IMR-90 (cell line): Measurements from ENCODE around the gene UNC5B. TPM values are rescaled to one million over a fixed set of nuclear protein-coding genes. Genes with fewer than 3 reads are reported as not detected.

Experiments
- ATAC-seq: fragments of 200-7000 bp; cut with Tn5 transposase; 2 replicates; pipeline ENCODE4 v1.9.1; 2020; ENCODE audit warnings: low read depth, mild to moderate bottlenecking, moderate library complexity
- BruUV-seq: library from RNA; stranded (reverse); fragments of 400-500 nt; replicated peaks from 2 replicates; lab custom pipeline; 2021; lab: Mats Ljungman, UMichigan
- CTCF ChIA-PET: fragments of 300-600 bp; formaldehyde crosslinking; extraction: SDS; loops from one replicate; lab custom pipeline; 2021; ENCODE audit warnings: antibody characterized with exemption; lab: Yijun Ruan, JAX
- POLR2A ChIA-PET: fragments of 300-600 bp; sonication (Branson Sonifier 250); formaldehyde crosslinking; loops from one replicate; lab custom pipeline; 2022; ENCODE audit warnings: antibody characterized with exemption; ENCODE audit not compliant: unreplicated experiment; lab: Charles Lee
- DNase-seq: peaks from one replicate; pipeline ENCODE4 v3.0.0; 2013
- H2AFZ ChIP-seq: replicated peaks from 2 replicates; pipeline ENCODE3; 2013; ENCODE audit warnings: low read length, mild to moderate bottlenecking; ENCODE audit not compliant: poor library complexity
- H2AK5ac ChIP-seq: 2 replicates; pipeline ENCODE4 v1.6.1; 2013; ENCODE audit warnings: low read depth, low read length, inconsistent platforms
- H2AK9ac ChIP-seq: replicated peaks from 2 replicates; pipeline ENCODE3; 2013; ENCODE audit warnings: mild to moderate bottlenecking, low read depth, low read length, moderate library complexity; ENCODE audit not compliant: poor library complexity
- H2BK120ac ChIP-seq: 2 replicates; pipeline ENCODE4 v1.6.1; 2013; ENCODE audit warnings: low read depth, low read length, inconsistent platforms
- H2BK15ac ChIP-seq: 3 replicates; pipeline ENCODE4 v1.6.1; 2013; ENCODE audit warnings: low read depth, low read length, inconsistent platforms
- H2BK20ac ChIP-seq: 2 replicates; pipeline ENCODE4 v1.6.1; 2013; ENCODE audit warnings: low read depth, mild to moderate bottlenecking, inconsistent platforms, low read length, moderate library complexity
- H2BK5ac ChIP-seq: 2 replicates; pipeline ENCODE4 v1.6.1; 2013; ENCODE audit warnings: mild to moderate bottlenecking, low read depth, low read length, inconsistent platforms; ENCODE audit not compliant: poor library complexity, severe bottlenecking
- H3K14ac ChIP-seq: replicated peaks from 2 replicates; pipeline ENCODE4 v1.6.1; 2013; ENCODE audit warnings: low read depth, low read length, inconsistent platforms
- H3K18ac ChIP-seq: 2 replicates; pipeline ENCODE4 v1.6.1; 2013; ENCODE audit warnings: low read depth, low read length, control low read depth
- H3K23ac ChIP-seq: 2 replicates; pipeline ENCODE4 v1.6.1; 2013; ENCODE audit warnings: low read depth, low read length, inconsistent platforms
- H3K27ac ChIP-seq: 2 replicates; pipeline ENCODE4 v1.5.1; 2013; ENCODE audit warnings: mild to moderate bottlenecking, control low read depth, low read length; ENCODE audit not compliant: insufficient read depth
- H3K27me3 ChIP-seq: 2 replicates; pipeline ENCODE4 v1.6.1; 2013; ENCODE audit warnings: low read length; ENCODE audit not compliant: control insufficient read depth, insufficient read depth
- H3K36me3 ChIP-seq: 2 replicates; pipeline ENCODE4 v1.6.1; 2013; ENCODE audit warnings: low read length, mixed read lengths; ENCODE audit not compliant: control insufficient read depth, insufficient read depth
- H3K4ac ChIP-seq: 2 replicates; pipeline ENCODE4 v1.6.1; 2013; ENCODE audit warnings: low read depth, low read length, inconsistent platforms
- H3K4me1 ChIP-seq: 2 replicates; pipeline ENCODE4 v1.6.1; 2013; ENCODE audit warnings: low read length, mixed read lengths; ENCODE audit not compliant: control insufficient read depth, insufficient read depth
- H3K4me2 ChIP-seq: 2 replicates; pipeline ENCODE4 v1.6.1; 2013; ENCODE audit warnings: low read depth, mild to moderate bottlenecking, control low read depth, low read length, moderate library complexity
- H3K4me3 ChIP-seq: 2 replicates; pipeline ENCODE4 v1.5.1; 2013; ENCODE audit warnings: low read depth, mild to moderate bottlenecking, control low read depth, low read length, moderate library complexity; ENCODE audit not compliant: insufficient read depth
- H3K56ac ChIP-seq: 2 replicates; pipeline ENCODE4 v1.6.1; 2013; ENCODE audit warnings: low read length, inconsistent platforms; ENCODE audit not compliant: insufficient read depth; ENCODE audit errors: extremely low read depth
- H3K79me1 ChIP-seq, 2 experiments: 2 replicates each; pipeline ENCODE4 v1.6.1; 2013; ENCODE audit warnings: low read length in 2 of 2, inconsistent platforms in 1 of 2, low read depth in 1 of 2
- H3K9ac ChIP-seq: 2 replicates; pipeline ENCODE4 v1.6.1; 2013; ENCODE audit warnings: low read depth, low read length, control low read depth
- H3K9me1 ChIP-seq: 2 replicates; pipeline ENCODE4 v1.6.1; 2013; ENCODE audit warnings: low read length, inconsistent platforms; ENCODE audit not compliant: insufficient read depth
- H3K9me3 ChIP-seq: 2 replicates; pipeline ENCODE4 v1.6.1; 2013; ENCODE audit warnings: low read length; ENCODE audit not compliant: control insufficient read depth, insufficient read depth
- H4K20me1 ChIP-seq: 2 replicates; pipeline ENCODE4 v1.6.1; 2013; ENCODE audit warnings: low read length, inconsistent platforms; ENCODE audit not compliant: insufficient read depth
- H4K5ac ChIP-seq: 2 replicates; pipeline ENCODE4 v1.6.1; 2013; ENCODE audit warnings: mild to moderate bottlenecking, low read depth, low read length, control low read depth
- H4K8ac ChIP-seq, 2 experiments: 2 replicates each; pipeline ENCODE4 v1.6.1; 2013; ENCODE audit warnings: low read depth in 2 of 2, low read length in 2 of 2, control low read depth in 1 of 2, inconsistent platforms in 1 of 2
- H4K91ac ChIP-seq: 2 replicates; pipeline ENCODE4 v1.6.1; 2013; ENCODE audit warnings: low read depth, low read length, inconsistent platforms; ENCODE audit not compliant: insufficient read depth
- BHLHE40 ChIP-seq: fragments of 150-350 bp; IDR thresholded peaks from 2 replicates; pipeline ENCODE4 v1.6.1; 2016; ENCODE audit warnings: mild to moderate bottlenecking, low read depth, low read length
- CEBPB ChIP-seq: IDR thresholded peaks from 2 replicates; pipeline ENCODE4 v1.6.1; 2012; ENCODE audit warnings: low read depth, low read length, improper control_type of control experiment
- CHD1 ChIP-seq: IDR thresholded peaks from 2 replicates; pipeline ENCODE4 v1.6.1; 2012; ENCODE audit warnings: low read depth, low read length, improper control_type of control experiment
- FOS ChIP-seq: fragments of 150-350 bp; IDR thresholded peaks from 2 replicates; pipeline ENCODE4 v1.6.1; 2016; ENCODE audit warnings: low read depth, low read length
- MAFK ChIP-seq: IDR thresholded peaks from 2 replicates; pipeline ENCODE4 v1.6.1; 2012; ENCODE audit warnings: low read depth, low read length, improper control_type of control experiment
- MXI1 ChIP-seq: IDR thresholded peaks from 2 replicates; pipeline ENCODE4 v1.6.1; 2012; ENCODE audit warnings: low read depth, mild to moderate bottlenecking, low read length, moderate library complexity, borderline replicate concordance
- NFE2L2 ChIP-seq: fragments of 150-350 bp; IDR thresholded peaks from 2 replicates; pipeline ENCODE4 v1.6.1; 2016; ENCODE audit warnings: low read depth, mild to moderate bottlenecking, low read length
- POLR2A ChIP-seq: IDR thresholded peaks from 2 replicates; pipeline ENCODE4 v1.6.1; 2012; ENCODE audit warnings: mild to moderate bottlenecking, low read depth, low read length
- RCOR1 ChIP-seq: IDR thresholded peaks from 2 replicates; pipeline ENCODE4 v1.6.1; 2012; ENCODE audit warnings: mild to moderate bottlenecking, low read length, improper control_type of control experiment; ENCODE audit not compliant: insufficient replicate concordance
- RFX5 ChIP-seq: IDR thresholded peaks from 2 replicates; pipeline ENCODE4 v1.8.0; 2012; ENCODE audit warnings: low read depth, mild to moderate bottlenecking, low read length, moderate library complexity
- SMC3 ChIP-seq: fragments of 150-350 bp; IDR thresholded peaks from 2 replicates; pipeline ENCODE4 v1.6.1; 2016; ENCODE audit warnings: low read depth, mild to moderate bottlenecking, antibody characterized with exemption, low read length, moderate library complexity
- WGBS, 2 experiments: methylation state at CpG; one replicate each; pipeline versions ENCODE4 v1.1.5 to v1.1.7; 2013; ENCODE audit warnings: missing lambda C conversion rate in 2 of 2; ENCODE audit not compliant: insufficient read length in 1 of 2; ENCODE audit errors: extremely low coverage in 2 of 2; 5-methylcytosine and 5-hydroxymethylcytosine counted together
- dilution Hi-C: fragments of 300-500 bp; cut with HindIII; formaldehyde crosslinking; loops from one replicate; pipeline ENCODE4 v1.14.3; 2018; ENCODE audit warnings: low sequenced_read_pairs; ENCODE audit not compliant: unreplicated experiment
- in situ Hi-C: fragments of 300-500 bp; cut with MboI; formaldehyde crosslinking; loops from 3 replicates; pipeline ENCODE4 v1.14.3; 2019; ENCODE audit warnings: low sequenced_read_pairs, inconsistent platforms, mixed read lengths
- intact Hi-C: fragments of 100-400 bp; cut with micrococcal nuclease; formaldehyde crosslinking; loops from 2 replicates; pipeline ENCODE4 v1.10.0; 2022
- polyA plus RNA-seq, 3 experiments: library from polyadenylated mRNA; depleted of rRNA; stranded (reverse); fragments of >200 nt; gene quantifications; 2 replicates each; pipeline ENCODE4 v1.2.3, GENCODE V29; 2012; ENCODE audit warnings: low replicate concordance in 1 of 3
- total RNA-seq: library from RNA; depleted of rRNA; stranded (reverse); fragments of >200 nt; gene quantifications from 2 replicates; pipeline ENCODE4 v1.2.3, GENCODE V29; 2012
- TF ChIP-seq, protein P1 (sequence below): conservative IDR thresholded peaks from 2 replicates; pipeline ENCODE4 v1.5.1; 2012; ENCODE audit warnings: mild to moderate bottlenecking, low read depth, low read length, improper control_type of control experiment
- TF ChIP-seq, protein P2 (sequence below): fragments of 150-350 bp; IDR thresholded peaks from 2 replicates; pipeline ENCODE4 v1.6.1; 2017; ENCODE audit warnings: mild to moderate bottlenecking, antibody characterized with exemption, low read length, low read depth

UNC5B gene
- total and polyA plus RNA-seq, 2 of the 4 experiments (the other 2 are of a cell fraction), result 1.6 to 4.2 TPM

DNA sequence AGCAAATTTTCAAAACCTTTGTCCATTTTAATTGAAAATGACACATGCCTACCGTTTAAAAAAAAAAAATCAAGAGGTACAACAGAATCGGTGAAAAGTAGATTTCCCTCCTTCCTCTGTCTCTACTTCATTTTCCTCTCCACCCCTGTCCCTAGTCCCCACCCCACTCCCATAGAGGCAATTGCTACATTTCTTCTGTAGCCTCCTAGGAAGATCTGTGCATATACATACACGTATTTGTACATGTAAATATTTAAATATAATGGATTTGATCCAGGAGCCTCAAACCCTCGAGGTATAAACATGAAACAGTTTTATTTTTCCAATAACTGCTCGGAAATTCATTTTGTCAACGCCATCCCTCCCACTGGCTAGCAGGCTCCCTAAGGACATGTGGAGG lies 92.5 kb downstream of the UNC5B start:
- no peak overlapping the region for H2BK120ac ChIP-seq
- no peak overlapping the region for H3K14ac ChIP-seq
- no peak overlapping the region for H2AK5ac ChIP-seq
- H3K23ac ChIP-seq, result no peak overlapping the region
- H3K4me1 ChIP-seq, result no peaks in the 10 kb centered on the region
- in situ Hi-C loops (no loop called here), dilution Hi-C loops (no loop called here), intact Hi-C loops (no loop called here)
- no peak overlapping the region for H2BK20ac ChIP-seq
- DNase-seq (no peak), ATAC-seq (no peak)
- H3K4me2 ChIP-seq, result no peak overlapping the region
- H2AK9ac ChIP-seq, result no peak overlapping the region
- no peaks in the 10 kb centered on the region for H3K79me1 ChIP-seq
- H3K4ac ChIP-seq, result no peak overlapping the region
- H2BK15ac ChIP-seq, result no peak overlapping the region
- TF ChIP-seq NFE2L2 (no peak), MAFK (no peak), RCOR1 (no peak), POLR2A (no peak), SMC3 (no peak), BHLHE40 (no peak), CHD1 (no peak), RFX5 (no peak), FOS (no peak), CEBPB (no peak), MXI1 (no peak)
- TF ChIP-seq, protein P1, sequence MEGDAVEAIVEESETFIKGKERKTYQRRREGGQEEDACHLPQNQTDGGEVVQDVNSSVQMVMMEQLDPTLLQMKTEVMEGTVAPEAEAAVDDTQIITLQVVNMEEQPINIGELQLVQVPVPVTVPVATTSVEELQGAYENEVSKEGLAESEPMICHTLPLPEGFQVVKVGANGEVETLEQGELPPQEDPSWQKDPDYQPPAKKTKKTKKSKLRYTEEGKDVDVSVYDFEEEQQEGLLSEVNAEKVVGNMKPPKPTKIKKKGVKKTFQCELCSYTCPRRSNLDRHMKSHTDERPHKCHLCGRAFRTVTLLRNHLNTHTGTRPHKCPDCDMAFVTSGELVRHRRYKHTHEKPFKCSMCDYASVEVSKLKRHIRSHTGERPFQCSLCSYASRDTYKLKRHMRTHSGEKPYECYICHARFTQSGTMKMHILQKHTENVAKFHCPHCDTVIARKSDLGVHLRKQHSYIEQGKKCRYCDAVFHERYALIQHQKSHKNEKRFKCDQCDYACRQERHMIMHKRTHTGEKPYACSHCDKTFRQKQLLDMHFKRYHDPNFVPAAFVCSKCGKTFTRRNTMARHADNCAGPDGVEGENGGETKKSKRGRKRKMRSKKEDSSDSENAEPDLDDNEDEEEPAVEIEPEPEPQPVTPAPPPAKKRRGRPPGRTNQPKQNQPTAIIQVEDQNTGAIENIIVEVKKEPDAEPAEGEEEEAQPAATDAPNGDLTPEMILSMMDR, result no peak
- TF ChIP-seq, protein P2, sequence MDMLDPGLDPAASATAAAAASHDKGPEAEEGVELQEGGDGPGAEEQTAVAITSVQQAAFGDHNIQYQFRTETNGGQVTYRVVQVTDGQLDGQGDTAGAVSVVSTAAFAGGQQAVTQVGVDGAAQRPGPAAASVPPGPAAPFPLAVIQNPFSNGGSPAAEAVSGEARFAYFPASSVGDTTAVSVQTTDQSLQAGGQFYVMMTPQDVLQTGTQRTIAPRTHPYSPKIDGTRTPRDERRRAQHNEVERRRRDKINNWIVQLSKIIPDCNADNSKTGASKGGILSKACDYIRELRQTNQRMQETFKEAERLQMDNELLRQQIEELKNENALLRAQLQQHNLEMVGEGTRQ, result no peak
- H3K18ac ChIP-seq, result no peak overlapping the region
- no peak overlapping the region for H4K91ac ChIP-seq
- no peak overlapping the region for H4K5ac ChIP-seq
- H3K9ac ChIP-seq, result no peak overlapping the region
- ChIA-PET CTCF (interaction anchor here (1.1 kb wide), 1 partner anchor 9 kb away, joined by 4 read pairs; no protein-coding TSS in a partner anchor), POLR2A (no interaction called here)
- H3K27me3 ChIP-seq, result peaks cover 2% of the 10 kb centered on the region; the same call in 1 of the 2 replicates
- no peak overlapping the region for H2BK5ac ChIP-seq
- no peaks in the 10 kb centered on the region for H3K9me1 ChIP-seq
- no peak overlapping the region for H4K8ac ChIP-seq
- H4K20me1 ChIP-seq, result no peaks in the 10 kb centered on the region
- no CpG with 5 or more reads among the region's 6 CpGs for WGBS, 2 experiments
- no peak overlapping the region for H3K4me3 ChIP-seq
- no peaks in the 10 kb centered on the region for H3K36me3 ChIP-seq
- no peak overlapping the region for H2AFZ ChIP-seq
- no TSS peak for BruUV-seq
- no peaks in the 10 kb centered on the region for H3K9me3 ChIP-seq
- H3K56ac ChIP-seq, result no peak overlapping the region
- no peak overlapping the region for H3K27ac ChIP-seq
